Femur (tissue), 1 donor: ENCODE results near the gene TESK1.
A peak's percentile ranks its signal among the peaks of the same experiment; 100 is the strongest.
"Not testable (repeated sequence)": the region's sequence is repeated elsewhere in the genome, so short reads cannot be mapped to it uniquely, and the experiment has no call there.

Source experiments
- DNase-seq: peaks from one replicate; pipeline ENCODE4 v3.0.0-alpha.2; 2017

The TESK1 gene

GRCh38 chr9:35616681-35617459, 11.8 kb downstream of the TESK1 start:
- peak; percentile 76 for DNase-seq

GRCh38 chr9:35617548-35617947, 12.5 kb downstream of the TESK1 start:
- DNase-seq = no peak

DNA sequence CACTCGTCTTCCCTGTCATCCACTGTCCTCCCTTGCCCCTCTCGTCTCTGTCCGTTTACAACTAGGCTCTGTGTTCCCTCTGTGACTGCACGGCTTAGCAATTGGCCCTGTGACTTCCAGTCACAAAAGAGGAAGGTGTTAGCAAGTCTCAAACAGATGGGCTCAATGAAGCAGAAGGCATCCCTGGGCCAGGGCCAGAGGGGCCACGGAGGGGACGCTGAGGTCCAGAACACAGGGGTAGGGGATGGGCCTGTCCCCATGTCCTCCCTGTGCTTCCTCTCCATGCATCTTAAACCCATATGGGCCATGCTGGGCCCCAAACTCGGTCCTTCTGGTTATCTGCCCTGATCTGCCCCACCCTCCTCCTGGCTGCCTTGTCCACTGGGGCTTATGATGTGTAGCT, 13.3 kb downstream of the TESK1 start, which contains the start of gene CD72:
Gene CD72, minus strand, starts transcription at position 89 of the 403 bp plus-strand sequence. CDS start 110 bp downstream, outside the sequence.
- no peak for DNase-seq

- peak; percentile 60 for DNase-seq
Observed at GRCh38 chr9:35618854-35619799, 14.1 kb downstream of the TESK1 start.

DNA sequence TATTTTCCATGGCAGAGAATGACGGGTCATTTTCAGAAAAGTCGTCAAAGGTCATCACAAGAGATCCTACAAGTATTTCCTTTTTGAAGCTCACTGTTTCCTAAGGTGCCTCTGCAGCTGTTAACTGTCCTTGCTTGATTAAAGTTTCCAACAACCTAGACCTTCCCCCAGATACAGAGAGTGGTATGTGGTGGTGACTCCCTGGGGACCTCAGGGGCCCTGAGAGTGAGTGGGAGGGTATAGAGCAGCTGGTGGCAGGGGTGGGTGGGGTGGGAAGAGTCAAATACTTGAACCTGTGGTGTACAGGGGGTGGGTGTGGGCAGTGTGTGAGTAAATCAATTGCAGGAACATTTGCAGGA, 14.7 kb downstream of the TESK1 start:
- no peak for DNase-seq

GRCh38 chr9:35627575-35627974, 22.5 kb downstream of the TESK1 start:
- DNase-seq = no peak

GRCh38 chr9:35628389-35628991, 23.4 kb downstream of the TESK1 start:
- DNase-seq = no peak

GRCh38 chr9:35629597-35629996, 24.5 kb downstream of the TESK1 start:
- DNase-seq = no peak

GRCh38 chr9:35635730-35636129, 30.7 kb downstream of the TESK1 start:
- no peak for DNase-seq

- DNase-seq = no peak
Observed at GRCh38 chr9:35636135-35636876, 31.2 kb downstream of the TESK1 start.

GRCh38 chr9:35636877-35637246, 31.8 kb downstream of the TESK1 start:
- DNase-seq = not testable (repeated sequence)

DNA sequence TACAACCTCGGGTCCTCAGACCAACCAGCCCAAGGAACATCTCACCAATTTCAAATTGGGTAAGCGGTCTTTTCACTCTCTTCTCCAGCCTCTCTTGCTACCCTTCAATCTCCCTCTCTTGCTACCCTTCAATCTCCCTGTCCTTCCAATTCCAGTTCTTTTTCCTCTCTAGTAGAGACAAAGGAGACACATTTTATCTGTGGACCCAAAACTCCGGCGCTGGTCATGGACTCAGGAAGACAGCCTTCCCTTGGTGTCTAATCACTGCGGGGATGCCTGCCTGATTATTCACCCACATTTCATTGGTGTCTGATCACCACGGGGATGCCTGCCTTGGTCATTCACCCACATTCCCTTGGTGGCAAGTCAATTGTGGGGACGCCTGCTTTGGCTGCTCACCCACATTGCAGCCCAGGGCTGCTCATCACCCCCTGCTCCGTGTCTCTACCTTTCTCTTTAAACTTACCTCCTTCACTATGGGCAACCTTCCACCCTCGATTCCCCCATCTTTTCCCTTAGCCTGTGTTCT, 32.4 kb downstream of the TESK1 start:
- DNase-seq = not testable (repeated sequence)

DNA sequence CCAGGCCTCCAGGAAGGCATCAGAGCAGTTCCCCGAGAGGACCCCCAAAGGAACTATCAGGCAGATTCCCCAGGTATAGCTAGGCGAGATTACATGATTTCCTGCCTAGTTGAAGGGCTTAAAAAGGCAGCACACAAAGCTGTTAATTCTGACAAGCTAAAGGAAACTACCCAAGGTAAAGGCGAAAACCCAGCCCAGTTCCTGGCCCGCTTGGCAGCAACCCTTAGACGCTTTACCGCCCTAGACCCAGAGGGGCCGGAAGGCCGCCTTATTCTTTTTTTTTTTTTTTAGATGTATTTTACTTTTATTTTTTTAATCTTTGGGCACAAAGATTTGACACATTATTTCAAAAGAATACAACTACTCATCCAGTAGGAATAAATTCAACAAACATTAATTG, 33.7 kb downstream of the TESK1 start:
- DNase-seq = not testable (repeated sequence)

DNA sequence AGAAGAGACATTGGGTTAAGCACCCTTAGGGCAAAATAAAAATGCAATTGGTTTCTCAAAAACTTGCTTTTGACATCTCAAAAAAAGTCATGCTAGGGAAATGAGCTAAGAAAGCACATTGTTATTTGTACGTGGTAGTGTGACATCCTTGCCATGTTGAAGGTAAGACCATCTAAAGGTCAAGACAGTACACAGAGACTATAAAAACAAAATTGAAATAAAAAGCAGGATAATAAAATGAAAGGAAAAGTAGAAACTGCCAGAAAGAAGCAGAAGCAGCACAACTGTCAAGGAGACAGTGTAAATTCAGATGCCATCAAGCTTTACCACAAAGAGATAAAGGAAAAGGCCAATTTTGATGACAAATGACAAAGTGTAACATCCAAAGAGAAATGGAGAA, 34.2 kb downstream of the TESK1 start:
- DNase-seq = not testable (repeated sequence)

GRCh38 chr9:35639631-35640030, 34.6 kb downstream of the TESK1 start:
- no peak for DNase-seq

GRCh38 chr9:35640431-35640830, 35.4 kb downstream of the TESK1 start:
- not testable (repeated sequence) for DNase-seq

- not testable (repeated sequence) for DNase-seq
Observed at GRCh38 chr9:35641478-35641877, 36.4 kb downstream of the TESK1 start.

- no peak for DNase-seq
Observed at GRCh38 chr9:35643046-35643445, 38.0 kb downstream of the TESK1 start.

DNA sequence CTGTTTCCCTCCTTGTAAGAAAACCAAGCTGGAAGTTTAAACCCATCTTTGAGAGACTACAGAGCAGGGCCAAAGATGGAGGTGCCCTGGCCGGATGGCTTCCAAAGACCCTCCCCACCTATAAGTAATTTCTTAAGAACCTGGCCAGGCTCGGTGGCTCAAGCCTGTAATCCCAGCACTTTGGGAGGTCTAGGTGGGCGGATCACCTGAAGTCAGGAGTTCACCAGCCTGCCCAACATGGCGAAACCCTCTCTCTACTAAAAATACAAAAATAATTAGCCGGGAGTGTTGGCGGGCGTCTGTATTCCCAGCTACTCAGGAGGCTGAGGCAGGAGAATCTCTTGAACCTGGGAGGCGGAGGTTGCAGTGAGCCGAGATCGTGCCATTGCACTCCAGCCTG, 40.7 kb downstream of the TESK1 start:
- not testable (repeated sequence) for DNase-seq

- DNase-seq = peak; percentile 63
Observed at GRCh38 chr9:35646153-35646532, 41.1 kb downstream of the TESK1 start.

DNA sequence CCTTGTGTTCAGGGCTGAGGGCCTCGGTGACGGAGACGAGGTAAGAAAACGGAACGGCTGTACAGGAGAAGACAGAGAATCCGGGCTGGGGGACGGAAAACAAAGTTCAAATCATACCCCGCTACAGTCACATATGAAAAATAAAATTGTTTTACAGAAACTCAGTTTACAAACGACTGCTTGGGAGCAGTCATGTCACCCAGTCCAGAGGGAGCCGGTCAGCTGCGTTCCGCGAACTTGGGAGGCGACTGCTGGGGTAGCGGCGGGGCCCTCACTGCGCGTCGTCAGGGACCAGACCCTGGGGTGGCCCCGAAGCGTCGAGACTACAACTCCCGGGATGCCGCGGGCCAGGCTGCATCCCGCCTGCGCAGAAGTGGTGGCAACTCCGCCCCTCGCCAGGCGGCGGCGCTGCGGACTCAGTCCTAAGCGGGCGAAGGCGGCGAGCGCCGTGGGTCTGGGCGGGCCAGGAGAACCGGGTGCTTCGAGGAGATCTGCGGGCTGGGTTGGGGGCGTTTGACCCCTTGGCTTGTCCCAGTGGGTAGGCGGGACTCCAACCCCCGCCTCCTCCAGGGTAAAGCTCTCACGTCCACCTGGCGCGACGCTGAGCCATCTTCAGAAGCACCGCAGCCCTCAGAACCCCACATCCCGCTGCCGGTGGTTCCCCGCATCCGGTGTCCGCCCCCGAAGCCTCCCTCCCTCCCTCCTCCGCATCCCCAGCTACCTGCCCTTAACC, 41.6 kb downstream of the TESK1 start:
- DNase-seq = peak; percentile 96
